Cortex of kidney (tissue), 1 donor: Measurements from ENCODE around the gene VEZF1.

Source experiments
- DNase-seq: peaks from one replicate; lab custom pipeline; 2025; lab: John Stamatoyannopoulos, UW

VEZF1 gene

DNA sequence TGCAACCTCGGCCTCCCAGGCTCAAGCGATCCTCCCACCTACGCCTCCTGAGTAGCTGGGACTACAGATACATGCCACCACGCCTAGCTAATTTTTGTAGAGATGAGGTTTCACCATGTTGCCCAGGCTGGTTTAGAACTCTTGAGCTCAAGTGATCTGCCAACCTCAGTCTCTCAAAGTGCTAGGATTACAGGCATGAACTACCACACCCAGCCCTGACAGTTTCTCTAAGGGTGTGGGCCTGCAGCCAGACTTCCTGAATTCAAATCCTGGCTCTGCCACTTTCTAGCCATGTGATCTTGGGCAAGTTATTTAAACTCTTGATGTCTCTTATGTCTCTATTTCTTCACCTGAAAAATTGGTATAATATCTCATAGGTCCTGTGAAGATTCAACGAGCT, 38.4 kb downstream of the VEZF1 start:
- no peak for DNase-seq

DNA sequence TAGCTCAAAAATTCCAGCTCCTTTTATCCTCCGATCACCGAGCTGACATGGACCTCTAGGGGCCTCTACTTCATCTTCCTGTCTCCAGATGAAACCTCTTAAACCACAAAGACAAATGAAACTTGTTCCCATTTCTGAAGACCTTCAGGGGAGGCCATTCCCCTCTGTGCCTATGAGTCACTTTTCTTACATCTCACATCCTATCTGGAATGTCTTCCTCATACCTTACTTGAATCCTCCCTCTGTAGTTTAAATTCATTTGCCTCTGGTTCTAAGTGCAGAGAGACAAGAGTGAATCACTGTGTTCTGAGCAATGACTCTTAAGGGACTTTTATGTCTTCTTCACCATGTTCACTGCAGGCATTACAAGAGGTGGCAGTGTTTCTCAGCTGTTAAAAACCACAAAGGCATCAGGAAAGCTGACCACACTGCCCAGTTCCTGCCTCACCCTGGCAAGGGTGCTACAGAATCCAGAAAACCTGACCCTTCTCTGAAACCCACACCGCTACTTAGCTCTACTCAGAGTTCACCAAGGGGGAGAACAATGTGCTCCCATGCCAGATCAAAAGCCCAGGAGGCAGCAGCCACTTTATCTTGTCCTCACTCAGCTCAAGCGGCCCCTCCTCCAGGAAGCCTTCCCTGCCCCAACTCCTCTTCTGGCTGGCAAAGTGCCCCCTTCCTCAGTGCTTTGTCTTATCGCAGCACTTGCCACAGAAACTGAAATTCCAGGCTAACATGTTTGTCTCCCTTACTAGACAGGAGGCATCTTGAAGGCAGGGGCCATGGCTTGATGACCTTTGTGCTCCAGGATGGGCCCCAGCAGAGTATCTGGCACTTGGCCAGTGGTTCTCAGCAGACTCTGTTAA, 39.3 kb downstream of the VEZF1 start:
- no peak for DNase-seq

GRCh38 chr17:57948169-57948554, 39.9 kb downstream of the VEZF1 start:
- no peak for DNase-seq

GRCh38 chr17:57947369-57947768, 40.7 kb downstream of the VEZF1 start:
- DNase-seq: no peak

DNA sequence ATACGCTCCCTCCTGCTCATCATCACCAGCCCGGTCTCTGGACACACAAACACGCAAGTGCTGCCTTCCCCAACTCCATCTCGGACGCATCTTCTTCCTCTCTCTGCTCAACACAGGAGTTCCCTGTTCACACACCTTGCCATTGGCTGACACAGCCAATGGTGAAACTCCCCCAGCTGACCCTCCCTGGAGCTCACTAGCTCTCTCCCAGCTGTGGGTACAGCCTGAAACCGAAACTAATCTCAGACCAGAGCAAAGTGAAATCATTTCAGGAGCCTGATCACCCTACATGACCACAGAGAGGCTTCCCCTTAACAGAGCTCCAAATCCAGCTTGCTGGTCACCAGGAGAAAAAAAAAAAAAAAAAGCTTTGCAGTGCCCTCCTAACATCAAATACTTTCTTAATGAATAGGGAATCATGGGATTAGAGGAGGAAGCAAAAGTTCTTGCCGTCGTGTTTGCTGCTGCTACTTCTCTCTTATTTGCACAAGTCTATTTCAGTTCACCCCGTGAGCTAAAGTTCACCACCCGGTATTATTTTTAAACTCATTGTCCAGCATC, 41.2 kb downstream of the VEZF1 start:
- no peak for DNase-seq

DNA sequence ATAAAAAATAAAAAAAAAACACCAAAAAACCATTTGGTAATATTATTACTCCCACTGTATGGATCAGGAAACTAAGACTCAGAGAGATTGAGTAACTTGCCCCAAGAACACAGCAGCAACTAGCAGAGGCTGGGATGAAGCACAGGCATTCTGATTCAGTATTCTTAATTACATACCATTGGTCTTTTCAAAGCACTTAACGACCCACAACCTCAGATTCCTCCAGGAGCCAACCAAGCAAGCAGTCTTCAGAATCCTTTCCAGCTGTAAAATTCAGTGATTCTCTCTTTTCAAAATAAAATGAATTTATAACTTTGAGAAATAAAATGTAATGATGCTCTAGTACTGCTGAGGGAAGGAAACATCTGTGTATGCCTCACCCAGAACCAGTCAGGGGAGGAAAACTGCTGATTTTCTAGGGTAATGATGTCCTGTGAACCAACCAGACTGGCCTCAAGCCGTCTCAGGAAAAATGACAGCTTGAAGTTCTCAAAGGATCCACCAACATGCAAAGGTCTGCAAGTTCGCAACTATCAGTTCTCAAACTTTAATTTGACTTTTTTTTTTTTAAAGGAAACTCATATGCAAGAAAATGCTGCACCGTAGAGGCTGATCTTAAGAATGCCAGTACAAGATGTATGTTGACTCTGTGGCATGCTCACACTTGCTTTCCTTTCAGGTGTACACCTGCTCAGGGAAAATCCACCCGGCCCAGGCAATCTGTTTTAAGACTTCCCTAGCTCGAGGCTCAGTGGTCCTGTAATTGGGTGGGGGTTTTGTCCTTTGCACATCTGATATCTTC, 41.9 kb downstream of the VEZF1 start:
- no peak for DNase-seq

DNA sequence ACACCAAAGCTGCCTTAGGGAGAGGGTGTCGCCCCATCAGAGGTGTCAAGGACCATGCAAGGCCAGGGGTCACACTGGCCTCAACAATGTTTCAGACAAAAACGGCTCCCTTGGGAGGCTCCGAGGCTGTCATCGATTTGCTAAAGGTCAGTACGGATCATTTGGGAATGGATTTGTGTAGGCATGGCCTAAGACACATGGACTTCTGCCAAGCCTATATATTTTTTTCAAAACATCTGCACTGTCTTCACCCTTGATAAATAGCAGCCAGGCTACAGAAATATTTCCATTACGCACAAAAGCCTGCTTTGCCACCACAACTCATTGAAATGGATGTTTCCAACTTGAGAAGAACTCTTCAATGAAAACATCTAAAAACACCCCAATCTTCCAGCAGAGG, 43.1 kb downstream of the VEZF1 start:
- no peak for DNase-seq

GRCh38 chr17:57943645-57944044, 44.4 kb downstream of the VEZF1 start:
- no peak for DNase-seq

DNA sequence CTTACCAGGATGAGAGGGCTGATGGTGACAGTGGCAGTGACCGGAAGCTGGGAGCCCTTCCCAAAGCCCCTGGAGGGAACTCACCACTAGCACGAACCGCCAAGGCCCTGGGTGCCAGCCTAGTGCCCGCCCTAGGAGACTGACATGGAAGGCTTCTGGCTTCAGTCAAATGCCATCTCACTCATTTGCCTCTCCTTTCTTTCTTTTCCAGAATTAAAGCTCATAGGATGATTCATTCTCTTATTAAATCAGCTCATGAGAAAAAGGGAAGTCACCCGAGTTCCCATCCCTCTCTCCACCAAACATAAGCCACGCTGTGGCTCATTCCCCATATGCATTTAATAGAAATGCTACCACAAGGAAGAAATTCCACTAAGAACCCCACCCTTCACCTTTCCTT, 44.9 kb downstream of the VEZF1 start:
- DNase-seq: no peak

GRCh38 chr17:57941384-57942370, 46.4 kb downstream of the VEZF1 start:
- no peak for DNase-seq

- DNase-seq: no peak
Measured at GRCh38 chr17:57940653-57941329, 47.3 kb downstream of the VEZF1 start.

GRCh38 chr17:57940231-57940630, 47.8 kb downstream of the VEZF1 start:
- DNase-seq: no peak

GRCh38 chr17:57939797-57940196, 48.3 kb downstream of the VEZF1 start:
- no peak for DNase-seq

DNA sequence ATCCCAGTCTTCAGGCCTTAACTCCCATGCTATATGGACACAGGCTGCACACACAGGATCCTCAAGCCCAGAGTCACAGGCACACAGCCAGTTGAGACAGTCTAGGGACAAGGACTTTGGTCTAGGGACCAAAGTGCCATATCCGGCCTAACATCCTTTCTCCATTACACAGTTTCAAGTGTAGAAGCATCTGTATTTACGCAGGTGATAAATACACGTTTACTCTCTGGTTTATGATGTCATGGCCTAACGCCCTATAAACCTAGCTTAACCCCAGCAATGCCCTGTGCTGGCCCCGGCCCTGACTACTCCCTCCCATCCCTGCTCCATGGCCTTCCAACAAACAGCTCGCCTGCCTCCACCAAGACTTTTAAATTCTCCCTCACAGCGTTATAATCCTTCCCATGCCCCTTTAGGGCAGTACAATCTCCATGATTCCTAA, 50.0 kb downstream of the VEZF1 start:
- no peak for DNase-seq

- DNase-seq: no peak
Measured at GRCh38 chr17:57937492-57937891, 50.6 kb downstream of the VEZF1 start.

DNA sequence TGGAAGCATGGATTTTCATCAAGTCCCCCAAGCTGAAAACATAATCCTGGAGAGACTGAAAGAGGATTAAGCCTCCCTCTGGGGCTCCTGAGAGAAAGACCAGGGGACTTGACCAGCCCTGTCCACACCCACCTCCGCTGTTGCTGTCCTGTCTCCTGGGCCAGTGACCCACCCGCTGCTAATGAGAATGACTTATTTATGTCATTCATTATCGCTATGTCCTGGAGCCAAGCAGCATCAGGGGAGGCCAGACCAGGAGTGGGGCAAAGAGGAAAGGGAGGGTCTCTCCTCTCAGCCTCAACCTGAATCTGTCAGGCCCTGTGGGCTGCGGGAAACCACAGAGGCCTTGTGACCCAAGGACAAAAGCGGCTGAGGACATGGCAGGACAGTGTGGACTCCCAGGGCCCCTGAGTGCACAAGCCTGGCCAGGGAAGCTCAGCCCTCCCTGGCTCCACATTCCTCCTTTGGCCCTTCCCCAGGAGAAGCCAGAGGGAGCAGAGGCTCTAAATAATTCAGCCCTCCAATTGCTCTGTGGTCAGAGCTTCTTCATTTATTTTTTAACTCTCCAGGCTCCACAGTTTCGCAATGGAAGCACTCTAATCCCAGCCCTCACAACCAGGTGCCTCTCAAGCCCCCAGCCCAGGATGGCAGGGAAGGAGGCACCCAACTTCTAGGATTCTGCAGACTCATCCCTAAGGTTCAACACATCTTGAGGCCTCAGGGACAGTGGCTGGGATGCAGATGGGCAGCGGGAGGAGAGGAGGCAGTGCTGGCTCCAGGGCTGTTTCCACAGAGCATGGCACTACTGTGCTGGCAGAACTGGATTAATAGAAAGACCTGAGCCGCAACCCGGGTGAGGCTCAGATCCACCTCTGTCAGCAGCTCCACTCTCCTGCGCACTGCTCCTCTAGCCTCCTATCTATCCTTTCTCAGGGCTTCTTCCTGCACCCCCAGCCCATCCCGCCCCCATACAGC, 51.9 kb downstream of the VEZF1 start:
- no peak for DNase-seq

DNA sequence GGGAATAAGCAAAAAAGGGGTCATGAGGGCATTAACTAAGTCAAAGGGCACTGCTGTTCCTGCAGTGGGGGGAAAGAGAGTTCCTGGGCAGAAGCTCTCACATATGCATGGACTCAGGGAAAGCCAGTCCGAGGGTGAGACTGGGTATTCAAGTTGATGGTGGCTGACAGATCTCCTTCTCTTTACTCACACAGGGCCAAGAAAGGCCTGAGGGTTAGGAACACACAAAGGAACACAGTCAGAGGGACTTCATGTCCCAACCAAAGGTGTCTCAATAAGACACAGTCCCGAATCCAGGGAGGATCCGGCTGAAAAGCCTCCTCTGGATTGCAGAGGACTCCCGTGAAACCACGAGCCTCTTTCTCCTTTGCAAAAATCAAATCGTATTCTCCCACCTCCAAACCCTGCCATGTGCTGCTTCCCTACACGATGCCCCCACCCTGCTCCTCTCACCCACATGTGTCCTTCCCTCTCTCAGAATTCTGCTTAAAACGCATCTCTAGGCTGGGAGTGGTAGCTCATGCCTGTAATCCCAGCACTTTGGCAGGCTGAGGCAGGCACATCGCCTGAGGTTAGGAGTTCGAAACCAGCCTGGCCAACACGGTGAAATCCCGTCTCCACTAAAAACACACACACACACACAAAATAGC, 56.4 kb downstream of the VEZF1 start:
- no peak for DNase-seq

DNA sequence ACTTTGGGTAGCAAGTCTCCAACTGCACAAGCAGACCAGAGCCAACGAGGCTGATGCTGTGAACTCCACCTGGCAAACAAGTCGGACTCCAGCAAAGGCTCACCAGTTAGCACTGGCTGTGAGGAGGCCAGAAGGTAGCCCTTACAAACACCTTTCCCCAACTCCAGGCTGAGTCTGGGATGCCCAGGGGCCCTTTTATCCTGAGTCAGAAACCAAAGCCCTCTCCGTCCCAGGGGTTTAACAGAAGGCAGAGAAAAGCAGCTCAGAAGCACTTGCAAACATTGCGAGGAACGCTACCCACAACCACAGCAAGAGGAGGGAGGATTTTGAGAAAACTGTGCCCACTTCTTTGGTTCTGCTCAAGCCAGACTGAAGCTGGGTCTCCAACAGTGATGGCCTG, 57.8 kb downstream of the VEZF1 start:
- DNase-seq: no peak

DNA sequence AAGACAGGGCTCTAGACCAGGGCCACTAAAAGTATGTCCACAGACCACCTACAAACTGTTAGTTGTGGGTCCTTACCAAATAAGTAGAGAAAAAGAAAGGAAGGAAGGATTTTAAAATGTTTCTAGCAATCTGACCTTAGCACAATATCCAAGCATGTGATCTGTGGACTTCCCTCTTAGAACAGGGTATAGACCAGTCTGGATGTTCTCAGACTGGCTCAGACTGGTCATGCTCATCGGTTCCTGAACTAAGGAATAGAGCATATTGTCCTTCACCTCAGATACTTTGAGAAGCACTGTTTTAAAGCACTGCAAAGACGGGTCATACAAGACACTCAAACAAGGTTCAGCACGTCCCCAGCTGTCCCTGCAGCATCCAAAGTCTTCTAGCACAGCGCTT, 58.7 kb downstream of the VEZF1 start:
- DNase-seq: no peak
